Dedifferentiated amniotic fluid mesenchymal stem cell (primary cell): Measurements from ENCODE around the gene SEC16A.

ENCODE experiments used
- DNase-seq: peaks from one replicate; pipeline ENCODE4 v3.0.0-alpha.2; 2016; ENCODE audit errors: extremely low spot score

Gene SEC16A

GRCh38 chr9:136465500-136466154 lies 17.2 kb downstream of the SEC16A start:
- DNase-seq: no peak

GRCh38 chr9:136464241-136464640 lies 18.6 kb downstream of the SEC16A start:
- no peak for DNase-seq

GRCh38 chr9:136463578-136463977 lies 19.3 kb downstream of the SEC16A start:
- DNase-seq: no peak

- no peak for DNase-seq
Observed at GRCh38 chr9:136462664-136463063, 20.2 kb downstream of the SEC16A start.

- DNase-seq: no peak
Observed at GRCh38 chr9:136460772-136461325, 22.0 kb downstream of the SEC16A start.

GRCh38 chr9:136459425-136459824 lies 23.4 kb downstream of the SEC16A start:
- DNase-seq: no peak

GRCh38 chr9:136457326-136457725 lies 25.5 kb downstream of the SEC16A start:
- no peak for DNase-seq

- DNase-seq: no peak
Observed at GRCh38 chr9:136456258-136456657, 26.6 kb downstream of the SEC16A start.

- DNase-seq: no peak
Observed at GRCh38 chr9:136455043-136456002, 27.5 kb downstream of the SEC16A start.

GRCh38 chr9:136454026-136454796 lies 28.6 kb downstream of the SEC16A start:
- no peak for DNase-seq

GRCh38 chr9:136453326-136453725 lies 29.5 kb downstream of the SEC16A start:
- no peak for DNase-seq

- DNase-seq: no peak
Observed at GRCh38 chr9:136451221-136451877, 31.5 kb downstream of the SEC16A start.

GRCh38 chr9:136448655-136449054 lies 34.2 kb downstream of the SEC16A start:
- DNase-seq: no peak

- no peak for DNase-seq
Observed at GRCh38 chr9:136447173-136447778, 35.6 kb downstream of the SEC16A start.

GRCh38 chr9:136445799-136446198 lies 37.0 kb downstream of the SEC16A start:
- no peak for DNase-seq

GRCh38 chr9:136444102-136444501 lies 38.7 kb downstream of the SEC16A start:
- DNase-seq: no peak

- no peak for DNase-seq
Observed at GRCh38 chr9:136443687-136444086, 39.2 kb downstream of the SEC16A start.

- no peak for DNase-seq
Observed at GRCh38 chr9:136443087-136443486, 39.8 kb downstream of the SEC16A start.

- DNase-seq: no peak
Observed at GRCh38 chr9:136442265-136442664, 40.6 kb downstream of the SEC16A start.

GRCh38 chr9:136441681-136442245 lies 41.1 kb downstream of the SEC16A start:
- DNase-seq: no peak
